HepG2 (cell line): Measurements from ENCODE around the gene SYS1. TPM values are rescaled to one million over a fixed set of nuclear protein-coding genes. Genes with fewer than 3 reads are reported as not detected.
A peak's percentile ranks its signal among the peaks of the same experiment; 100 is the strongest.

Source experiments
- BHLHE40 ChIP-seq: IDR thresholded peaks from 2 replicates; pipeline ENCODE4 v1.6.1; 2011; ENCODE audit warnings: low read length, improper control_type of control experiment
- HNF4G ChIP-seq, 2 experiments: sonication (generic) in 1 of 2; formaldehyde crosslinking in 1 of 2; IDR thresholded peaks; 2 replicates each; pipeline versions ENCODE4 v1.4.0 to v1.6.1; 2011 to 2020; ENCODE audit warnings: borderline replicate concordance in 2 of 2, low read depth in 2 of 2, mild to moderate bottlenecking in 2 of 2, low read length in 1 of 2, missing genetic modification reagents in 1 of 2, moderate library complexity in 1 of 2
- MAF1 ChIP-seq: sonication (generic); formaldehyde crosslinking; IDR thresholded peaks from 2 replicates; pipeline ENCODE4 v1.5.0; 2020; ENCODE audit warnings: missing genetic modification reagents, borderline replicate concordance
- MBD4 ChIP-seq: IDR thresholded peaks from 2 replicates; pipeline ENCODE4 v1.6.1; 2012; ENCODE audit warnings: low read length, inconsistent platforms, borderline replicate concordance
- NFATC3 ChIP-seq: sonication (generic); formaldehyde crosslinking; IDR thresholded peaks from 2 replicates; pipeline ENCODE4 v1.5.1; 2020; ENCODE audit warnings: mild to moderate bottlenecking, missing genetic modification reagents
- NFE2L1 ChIP-seq: sonication (generic); formaldehyde crosslinking; IDR thresholded peaks from 2 replicates; pipeline ENCODE4 v1.4.0; 2020; ENCODE audit warnings: missing genetic modification reagents, mild to moderate bottlenecking, borderline replicate concordance
- PHB2 ChIP-seq: fragments of 450-650 bp; IDR thresholded peaks from 2 replicates; pipeline ENCODE4 v1.6.1; 2018; ENCODE audit not compliant: partially characterized antibody
- PPARG ChIP-seq: conservative IDR thresholded peaks from 2 replicates; pipeline ENCODE4 v1.6.1; 2016; ENCODE audit warnings: missing biosample characterization, missing genetic modification reagents
- PRDM4 ChIP-seq: sonication (generic); formaldehyde crosslinking; IDR thresholded peaks from 2 replicates; pipeline ENCODE4 v1.9.0; 2021; ENCODE audit warnings: missing genetic modification reagents, borderline replicate concordance
- SMAD3 ChIP-seq: sonication (generic); formaldehyde crosslinking; IDR thresholded peaks from 2 replicates; pipeline ENCODE4 v1.4.0; 2020; ENCODE audit warnings: missing genetic modification reagents
- SRSF1 ChIP-seq: fragments of 200-400 bp; formaldehyde crosslinking; optimal IDR thresholded peaks from 2 replicates; pipeline ENCODE3; 2017; ENCODE audit warnings: mild to moderate bottlenecking, low read depth, low read length, moderate library complexity
- ZBTB26 ChIP-seq: IDR thresholded peaks from 2 replicates; pipeline ENCODE4 v1.6.1; 2016; ENCODE audit warnings: missing compliant biosample characterization, missing genetic modification reagents, borderline replicate concordance
- ZFP1 ChIP-seq: IDR thresholded peaks from 2 replicates; pipeline ENCODE4 v1.6.1; 2016
- ZMAT3 ChIP-seq: sonication (generic); formaldehyde crosslinking; conservative IDR thresholded peaks from 2 replicates; pipeline ENCODE4 v1.7.0; 2021; ENCODE audit warnings: missing genetic modification reagents
- ZNF441 ChIP-seq: sonication (generic); formaldehyde crosslinking; IDR thresholded peaks from 2 replicates; pipeline ENCODE4 v1.7.0; 2021; ENCODE audit warnings: missing genetic modification reagents, borderline replicate concordance
- ZNF484 ChIP-seq: sonication (generic); formaldehyde crosslinking; IDR thresholded peaks from 2 replicates; pipeline ENCODE4 v1.5.1; 2020; ENCODE audit warnings: mild to moderate bottlenecking, low read depth, missing genetic modification reagents, borderline replicate concordance
- ZNF567 ChIP-seq: sonication (generic); formaldehyde crosslinking; IDR thresholded peaks from 2 replicates; pipeline ENCODE4 v1.8.1; 2023; ENCODE audit warnings: mild to moderate bottlenecking, missing genetic modification reagents, borderline replicate concordance
- ZNF713 ChIP-seq: sonication (generic); formaldehyde crosslinking; IDR thresholded peaks from 2 replicates; pipeline ENCODE4 v1.4.0; 2020; ENCODE audit warnings: mild to moderate bottlenecking, missing genetic modification reagents
- ZNF773 ChIP-seq: sonication (generic); formaldehyde crosslinking; IDR thresholded peaks from 2 replicates; pipeline ENCODE4 v1.4.0; 2020; ENCODE audit warnings: missing genetic modification reagents, borderline replicate concordance
- ZNF782 ChIP-seq: sonication (generic); formaldehyde crosslinking; IDR thresholded peaks from 2 replicates; pipeline ENCODE4 v1.4.0; 2020; ENCODE audit warnings: missing genetic modification reagents, mild to moderate bottlenecking, borderline replicate concordance
- ZNF788 ChIP-seq: sonication (generic); formaldehyde crosslinking; IDR thresholded peaks from 2 replicates; pipeline ENCODE4 v1.5.0; 2020; ENCODE audit warnings: mild to moderate bottlenecking, missing genetic modification reagents, borderline replicate concordance
- ZNF850 ChIP-seq: sonication (generic); formaldehyde crosslinking; conservative IDR thresholded peaks from 2 replicates; pipeline ENCODE4 v1.9.0; 2021; ENCODE audit warnings: mild to moderate bottlenecking, missing genetic modification reagents
- ZNF883 ChIP-seq: sonication (generic); formaldehyde crosslinking; IDR thresholded peaks from 2 replicates; pipeline ENCODE4 v1.5.1; 2020; ENCODE audit warnings: mild to moderate bottlenecking, missing genetic modification reagents; ENCODE audit errors: not compliant biosample characterization
- polyA plus RNA-seq, 8 experiments: library from polyadenylated mRNA; depleted of rRNA in 3 of 8; stranded (reverse) in 7 of 8; unstranded in 1 of 8; fragments of >200 nt; fragmentation: Illumina TruSeq in 4 of 8; extraction: Trizol in 4 of 8; gene quantifications; 2 replicates each; pipeline versions ENCODE4 v1.2.1 to v1.2.3, GENCODE V29; 2011 to 2016; ENCODE audit warnings: low read depth in 4 of 8, missing spikeins in 1 of 8, mixed read lengths in 1 of 8; ENCODE audit not compliant: insufficient read depth in 1 of 8
- total RNA-seq, 5 experiments: library from RNA; depleted of rRNA; stranded (reverse); fragments of >200 nt; fragmentation: Illumina TruSeq; extraction: Trizol; gene quantifications; 2 replicates each; pipeline ENCODE4 v1.2.3, GENCODE V29; 2016; ENCODE audit warnings: low read depth in 1 of 5

The SYS1 gene
- total and polyA plus RNA-seq, 2 of the 13 experiments (the other 11 are each of a cell fraction or from before 2014, with no cell fraction given) = 38.3 to 65.6 TPM

GRCh38 chr20:45359406-45360148 is 3.4 kb upstream of the SYS1 start (continued):
- TF ChIP-seq ZNF782 (CRISPR knock-in tag) (no peak), ZNF713 (no peak), MBD4 (no peak), PRDM4 (no peak), ZNF441 (CRISPR knock-in tag) (no peak; the same call in 1 of the 2 replicates), ZBTB26 (CRISPR knock-in tag) (no peak), ZNF883 (peak; percentile 23), BHLHE40 (no peak), ZNF484 (CRISPR knock-in tag) (no peak), ZNF567 (CRISPR knock-in tag) (no peak; the same call in 1 of the 2 replicates), ZNF850 (CRISPR knock-in tag) (no peak), NFE2L1 (CRISPR knock-in tag) (no peak), ZNF773 (CRISPR knock-in tag) (no peak), HNF4G (IDR thresholded peaks at IDR 0.05; ENCODE audit: borderline replicate concordance, low read depth, low read length) (peak; percentile 67; the same call in 1 of the 2 replicates), HNF4G (CRISPR knock-in tag; IDR thresholded peaks at IDR 0.05; ENCODE audit: borderline replicate concordance, low read depth) (no peak), NFATC3 (CRISPR knock-in tag) (no peak), ZFP1 (CRISPR knock-in tag) (no peak), PPARG (CRISPR knock-in tag) (0 out of 2 replicates have a peak, but pooled peaks have one; percentile 14), SMAD3 (no peak), PHB2 (no peak), ZNF788 (CRISPR knock-in tag) (peak; percentile 38; the same call in 1 of the 2 replicates), ZMAT3 (CRISPR knock-in tag) (0 out of 2 replicates have a peak, but pooled peaks have one; percentile 16), SRSF1 (no peak), MAF1 (CRISPR knock-in tag) (no peak; the same call in 1 of the 2 replicates)
